ENCODE measurements around the gene ACD.
A peak's percentile ranks its signal among the peaks of the same experiment; 100 is the strongest.

Gene ACD

GRCh38 chr16:67649494-67649931 lies 10.5 kb downstream of the ACD start:
- Mint-ChIP-seq H3K27me3 (no peaks in the 10 kb centered on the region), H3K27ac (no peak overlapping the region), H3K9me3 (no peaks in the 10 kb centered on the region), H3K4me3 (no peak overlapping the region), H3K4me1 (ENCODE audit: low read depth) (peaks cover 5% of the 10 kb centered on the region), H3K36me3 (ENCODE audit: low read depth) (peaks cover 25% of the 10 kb centered on the region)

GRCh38 chr16:67648764-67649407 lies 11.2 kb downstream of the ACD start:
- Mint-ChIP-seq H3K27me3 (no peaks in the 10 kb centered on the region), H3K36me3 (ENCODE audit: low read depth) (peaks cover 25% of the 10 kb centered on the region), H3K4me3 (no peak overlapping the region), H3K27ac (no peak overlapping the region), H3K4me1 (ENCODE audit: low read depth) (peaks cover 8% of the 10 kb centered on the region), H3K9me3 (no peaks in the 10 kb centered on the region)

- no peaks in the 10 kb centered on the region for H3K27me3 Mint-ChIP-seq
- peaks cover 8% of the 10 kb centered on the region for H3K4me1 Mint-ChIP-seq (ENCODE audit: low read depth)
- no peak overlapping the region for H3K4me3 Mint-ChIP-seq
- H3K9me3 Mint-ChIP-seq = no peaks in the 10 kb centered on the region
- H3K27ac Mint-ChIP-seq = no peak overlapping the region
- peaks cover 25% of the 10 kb centered on the region for H3K36me3 Mint-ChIP-seq (ENCODE audit: low read depth)
These were observed 11.8 kb downstream of the ACD start for GRCh38 chr16:67648088-67648763.

GRCh38 chr16:67647681-67648080 lies 12.4 kb downstream of the ACD start:
- Mint-ChIP-seq H3K4me1 (ENCODE audit: low read depth) (peaks cover 8% of the 10 kb centered on the region), H3K9me3 (no peaks in the 10 kb centered on the region), H3K27ac (no peak overlapping the region), H3K4me3 (no peak overlapping the region), H3K36me3 (ENCODE audit: low read depth) (peaks cover 25% of the 10 kb centered on the region), H3K27me3 (no peaks in the 10 kb centered on the region)

GRCh38 chr16:67647111-67647651 lies 12.9 kb downstream of the ACD start:
- Mint-ChIP-seq H3K27ac (no peak overlapping the region), H3K9me3 (no peaks in the 10 kb centered on the region)

GRCh38 chr16:67645397-67646121 lies 14.5 kb downstream of the ACD start:
- peak overlapping the region; percentile 91 for H3K27ac Mint-ChIP-seq
- H3K9me3 Mint-ChIP-seq = no peaks in the 10 kb centered on the region
- peaks cover 8% of the 10 kb centered on the region for H3K4me1 Mint-ChIP-seq (ENCODE audit: low read depth)
- no peaks in the 10 kb centered on the region for H3K27me3 Mint-ChIP-seq
- H3K36me3 Mint-ChIP-seq (ENCODE audit: low read depth) = peaks cover 11% of the 10 kb centered on the region
- peak overlapping the region; percentile 85 for H3K4me3 Mint-ChIP-seq

More at GRCh38 chr16:67647111-67647651, 12.9 kb downstream of the ACD start:
- Mint-ChIP-seq H3K36me3 (ENCODE audit: low read depth) (peaks cover 23% of the 10 kb centered on the region), H3K4me3 (no peak overlapping the region), H3K27me3 (no peaks in the 10 kb centered on the region), H3K4me1 (ENCODE audit: low read depth) (peaks cover 8% of the 10 kb centered on the region)

GRCh38 chr16:67644038-67644437 lies 16.0 kb downstream of the ACD start:
- Mint-ChIP-seq H3K27me3 (no peaks in the 10 kb centered on the region), H3K4me3 (peak overlapping the region; percentile 81), H3K4me1 (ENCODE audit: low read depth) (peaks cover 8% of the 10 kb centered on the region), H3K36me3 (ENCODE audit: low read depth) (peaks cover 6% of the 10 kb centered on the region), H3K27ac (peak overlapping the region; percentile 61), H3K9me3 (no peaks in the 10 kb centered on the region)

GRCh38 chr16:67641779-67642708 lies 18.0 kb downstream of the ACD start:
- Mint-ChIP-seq H3K27me3 (no peaks in the 10 kb centered on the region), H3K4me3 (no peak overlapping the region), H3K9me3 (no peaks in the 10 kb centered on the region), H3K4me1 (ENCODE audit: low read depth) (peaks cover 8% of the 10 kb centered on the region), H3K27ac (peak overlapping the region; percentile 23), H3K36me3 (ENCODE audit: low read depth) (peaks cover 15% of the 10 kb centered on the region)

- H3K4me1 Mint-ChIP-seq (ENCODE audit: low read depth) = no peaks in the 10 kb centered on the region
- H3K4me3 Mint-ChIP-seq = no peak overlapping the region
- H3K9me3 Mint-ChIP-seq = no peaks in the 10 kb centered on the region
- no peak overlapping the region for H3K27ac Mint-ChIP-seq
- no peaks in the 10 kb centered on the region for H3K27me3 Mint-ChIP-seq
- peaks cover 34% of the 10 kb centered on the region for H3K36me3 Mint-ChIP-seq (ENCODE audit: low read depth)
These were observed 22.4 kb downstream of the ACD start for GRCh38 chr16:67637625-67638024.

GRCh38 chr16:67636713-67637112 lies 23.3 kb downstream of the ACD start:
- Mint-ChIP-seq H3K27ac (no peak overlapping the region), H3K4me3 (no peak overlapping the region), H3K4me1 (ENCODE audit: low read depth) (no peaks in the 10 kb centered on the region), H3K36me3 (ENCODE audit: low read depth) (peaks cover 43% of the 10 kb centered on the region), H3K27me3 (no peaks in the 10 kb centered on the region), H3K9me3 (no peaks in the 10 kb centered on the region)

GRCh38 chr16:67632415-67633172 lies 27.5 kb downstream of the ACD start:
- no peak overlapping the region for H3K4me3 Mint-ChIP-seq
- peaks cover 59% of the 10 kb centered on the region for H3K36me3 Mint-ChIP-seq (ENCODE audit: low read depth)
- no peak overlapping the region for H3K27ac Mint-ChIP-seq
- H3K27me3 Mint-ChIP-seq = no peaks in the 10 kb centered on the region
- H3K9me3 Mint-ChIP-seq = no peaks in the 10 kb centered on the region
- H3K4me1 Mint-ChIP-seq (ENCODE audit: low read depth) = no peaks in the 10 kb centered on the region

GRCh38 chr16:67628216-67628615 lies 31.8 kb downstream of the ACD start:
- Mint-ChIP-seq H3K27me3 (no peaks in the 10 kb centered on the region), H3K27ac (no peak overlapping the region), H3K4me1 (ENCODE audit: low read depth) (no peaks in the 10 kb centered on the region), H3K36me3 (ENCODE audit: low read depth) (peaks cover 61% of the 10 kb centered on the region), H3K4me3 (no peak overlapping the region), H3K9me3 (no peaks in the 10 kb centered on the region)

- Mint-ChIP-seq H3K27me3 (no peaks in the 10 kb centered on the region), H3K4me1 (ENCODE audit: low read depth) (no peaks in the 10 kb centered on the region), H3K9me3 (no peaks in the 10 kb centered on the region), H3K27ac (no peak overlapping the region), H3K36me3 (ENCODE audit: low read depth) (peaks cover 44% of the 10 kb centered on the region), H3K4me3 (no peak overlapping the region)
These were observed 46.3 kb downstream of the ACD start for GRCh38 chr16:67613808-67614207.

GRCh38 chr16:67608364-67608763 lies 51.7 kb downstream of the ACD start:
- Mint-ChIP-seq H3K9me3 (no peaks in the 10 kb centered on the region), H3K27me3 (no peaks in the 10 kb centered on the region), H3K27ac (peak overlapping the region; percentile 43), H3K4me1 (ENCODE audit: low read depth) (peaks cover 20% of the 10 kb centered on the region), H3K4me3 (no peak overlapping the region), H3K36me3 (ENCODE audit: low read depth) (peaks cover 16% of the 10 kb centered on the region)

Data from stimulated activated naive CD8-positive, alpha-beta T cell treated with anti-CD3 and anti-CD28 coated beads, Interleukin-15, Interleukin-2, amounts not matched to agents 100 ng/mL and 50 ng/mL, for 24 hours (primary cell).